GM19395 (cell line): Measurements from ENCODE around the gene PKNOX2.
A peak's percentile ranks its signal among the peaks of the same experiment; 100 is the strongest.

Experiments used
- ATAC-seq: cut with Tn5 transposase; IDR thresholded peaks from one replicate; pipeline ENCODE4 v1.9.1; 2021; ENCODE audit warnings: mild to moderate bottlenecking, moderate library complexity; ENCODE audit not compliant: unreplicated experiment

The PKNOX2 gene

GRCh38 chr11:125401746-125402145, 237.2 kb downstream of the PKNOX2 start:
- no peak for ATAC-seq

GRCh38 chr11:125402435-125402834, 237.9 kb downstream of the PKNOX2 start:
- ATAC-seq: no peak

GRCh38 chr11:125404157-125404810, 239.7 kb downstream of the PKNOX2 start:
- ATAC-seq: no peak

GRCh38 chr11:125404811-125405790, 240.6 kb downstream of the PKNOX2 start:
- ATAC-seq: peak; percentile 97

- ATAC-seq: no peak
These were observed 242.5 kb downstream of the PKNOX2 start for GRCh38 chr11:125407046-125407445.

- no peak for ATAC-seq
These were observed 243.8 kb downstream of the PKNOX2 start for GRCh38 chr11:125408311-125408711.

- no peak for ATAC-seq
These were observed 245.5 kb downstream of the PKNOX2 start for GRCh38 chr11:125410091-125410490.

- ATAC-seq: no peak
These were observed 247.6 kb downstream of the PKNOX2 start for GRCh38 chr11:125412177-125412496.

- ATAC-seq: no peak
These were observed 248.0 kb downstream of the PKNOX2 start for GRCh38 chr11:125412509-125412908.

- ATAC-seq: no peak
These were observed 248.7 kb downstream of the PKNOX2 start for GRCh38 chr11:125413226-125413625.

- ATAC-seq: no peak
These were observed 249.6 kb downstream of the PKNOX2 start for GRCh38 chr11:125414121-125414520.

GRCh38 chr11:125416981-125417935, 252.7 kb downstream of the PKNOX2 start:
- ATAC-seq: no peak

GRCh38 chr11:125418396-125418795, 253.8 kb downstream of the PKNOX2 start:
- ATAC-seq: no peak

GRCh38 chr11:125422681-125423080, 258.1 kb downstream of the PKNOX2 start:
- no peak for ATAC-seq

GRCh38 chr11:125423247-125423849, 258.8 kb downstream of the PKNOX2 start:
- no peak for ATAC-seq

- no peak for ATAC-seq
These were observed 261.1 kb downstream of the PKNOX2 start for GRCh38 chr11:125425601-125426000.

- no peak for ATAC-seq
These were observed 262.4 kb downstream of the PKNOX2 start for GRCh38 chr11:125426818-125427528.

GRCh38 chr11:125428486-125429173, 264.1 kb downstream of the PKNOX2 start:
- no peak for ATAC-seq

GRCh38 chr11:125429174-125429707, 264.7 kb downstream of the PKNOX2 start:
- no peak for ATAC-seq
